ENCODE results near the gene ACOX3.

DNA sequence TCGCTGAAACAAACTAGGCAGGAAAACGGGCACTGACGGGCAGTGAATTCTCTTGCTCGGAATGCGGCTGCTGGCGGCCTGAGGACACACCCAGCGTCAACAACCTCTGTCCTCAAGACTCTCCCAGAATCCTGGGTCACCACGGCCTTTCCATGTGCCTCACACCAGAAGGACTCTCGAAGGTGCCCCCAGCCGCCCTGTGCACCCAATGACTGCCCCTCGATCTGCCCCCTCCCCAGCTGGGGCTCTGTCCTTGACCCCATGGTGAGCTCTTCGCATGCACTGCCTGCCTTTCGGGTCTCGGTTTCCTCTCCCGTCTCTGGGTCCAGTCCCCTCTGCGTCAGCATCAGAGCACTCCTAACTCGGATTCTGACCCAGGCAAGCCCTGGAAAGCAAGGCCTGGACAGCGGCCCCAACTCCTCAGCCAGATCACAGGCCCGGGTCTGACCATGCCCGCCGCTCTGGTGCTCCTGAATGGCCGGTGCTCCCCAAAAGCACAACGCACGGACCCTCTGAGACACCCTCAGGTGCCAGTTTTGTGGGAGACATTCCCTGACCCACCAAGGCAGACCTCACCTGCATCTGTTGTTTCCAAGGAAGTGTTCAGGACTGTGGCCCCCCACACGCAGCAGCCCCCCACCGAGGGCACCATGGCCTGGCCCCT, 56.0 kb downstream of the ACOX3 start:
- TF ChIP-seq, protein P1, sequence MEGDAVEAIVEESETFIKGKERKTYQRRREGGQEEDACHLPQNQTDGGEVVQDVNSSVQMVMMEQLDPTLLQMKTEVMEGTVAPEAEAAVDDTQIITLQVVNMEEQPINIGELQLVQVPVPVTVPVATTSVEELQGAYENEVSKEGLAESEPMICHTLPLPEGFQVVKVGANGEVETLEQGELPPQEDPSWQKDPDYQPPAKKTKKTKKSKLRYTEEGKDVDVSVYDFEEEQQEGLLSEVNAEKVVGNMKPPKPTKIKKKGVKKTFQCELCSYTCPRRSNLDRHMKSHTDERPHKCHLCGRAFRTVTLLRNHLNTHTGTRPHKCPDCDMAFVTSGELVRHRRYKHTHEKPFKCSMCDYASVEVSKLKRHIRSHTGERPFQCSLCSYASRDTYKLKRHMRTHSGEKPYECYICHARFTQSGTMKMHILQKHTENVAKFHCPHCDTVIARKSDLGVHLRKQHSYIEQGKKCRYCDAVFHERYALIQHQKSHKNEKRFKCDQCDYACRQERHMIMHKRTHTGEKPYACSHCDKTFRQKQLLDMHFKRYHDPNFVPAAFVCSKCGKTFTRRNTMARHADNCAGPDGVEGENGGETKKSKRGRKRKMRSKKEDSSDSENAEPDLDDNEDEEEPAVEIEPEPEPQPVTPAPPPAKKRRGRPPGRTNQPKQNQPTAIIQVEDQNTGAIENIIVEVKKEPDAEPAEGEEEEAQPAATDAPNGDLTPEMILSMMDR (conservative IDR thresholded peaks at IDR 0.05; ENCODE audit: low read depth, low read length), result no peak
- no peak for TF ChIP-seq EZH2 (IDR thresholded peaks at IDR 0.05; ENCODE audit: low read length, unreplicated experiment)
